Mucosa of descending colon (tissue), 3 donors: ENCODE measurements around the gene GTF2A1L. TPM values are rescaled to one million over a fixed set of nuclear protein-coding genes. Genes with fewer than 3 reads are reported as not detected.
A peak's percentile ranks its signal among the peaks of the same experiment; 100 is the strongest.

Experiments
- ATAC-seq: fragments of 200-7000 bp; cut with Tn5 transposase; one replicate; pipeline ENCODE4 v1.9.1; 2020; ENCODE audit warnings: mild to moderate bottlenecking, moderate library complexity
- DNase-seq, 3 donors: peaks; one replicate each; pipeline ENCODE4 v3.0.0-alpha.2; 2020
- H3K36me3 ChIP-seq: fragments of 200-600 bp; one replicate; pipeline ENCODE4 v1.8.0; 2021; ENCODE audit warnings: low read depth, mild to moderate bottlenecking
- H3K4me1 ChIP-seq: fragments of 200-600 bp; one replicate; pipeline ENCODE4 v1.8.0; 2021; ENCODE audit warnings: low read depth, mild to moderate bottlenecking
- H3K4me3 ChIP-seq: fragments of 200-600 bp; one replicate; pipeline ENCODE4 v1.8.0; 2021; ENCODE audit warnings: mild to moderate bottlenecking
- H3K9me3 ChIP-seq: fragments of 200-600 bp; one replicate; pipeline ENCODE4 v1.8.0; 2021; ENCODE audit warnings: mild to moderate bottlenecking
- CTCF ChIP-seq: fragments of 200-600 bp; IDR thresholded peaks from one replicate; pipeline ENCODE4 v1.8.0; 2022; ENCODE audit warnings: antibody characterized with exemption, mild to moderate bottlenecking
- intact Hi-C, 2 donors: fragments of 100-400 bp; cut with DNase I in 1 of 2; cut with micrococcal nuclease in 1 of 2; formaldehyde crosslinking; loops; one replicate each; pipeline versions ENCODE4 v1.11.0 to v1.11.1; 2022; cut with DNase I, micrococcal nuclease
- total RNA-seq, 3 donors: library from RNA; stranded (reverse); fragmentation: NEBNext Ultra II Directional in 2 of 3; extraction: Animal tissue kit (Norgen Biotek cat#: 25700) in 2 of 3; gene quantifications; one replicate each; pipeline versions ENCODE4 v1.2.1 to v1.2.4, GENCODE V29; 2021 to 2023
- donor health status: DM: no; HTN: no; CAD: no; lungs with moderate emphysema.
- donor health status: DM: no; HTN: no; CAD: no.
- donor health status: DM: no; HTN: yes; CAD: no.

Gene GTF2A1L
- total RNA-seq, 3 donors from 2014 or later, result 0.77 to 8.6 TPM; not detected in 1

- no peak for ATAC-seq
- DNase-seq, result peak in 1 of 3 donors; percentile 19
Measured at GRCh38 chr2:48600204-48600813, 17.3 kb upstream of the GTF2A1L start.

GRCh38 chr2:48600917-48601316 is 16.7 kb upstream of the GTF2A1L start:
- Histone ChIP-seq H3K4me1 (no peaks in the 10 kb centered on the region), H3K4me3 (no peak overlapping the region), H3K36me3 (no peaks in the 10 kb centered on the region), H3K9me3 (no peaks in the 10 kb centered on the region)
- TF ChIP-seq CTCF, result no peak
- intact Hi-C loops, result loop anchor here in 1 of 2 donors (10.0 kb wide), 1 partner anchor 124 kb away; no protein-coding TSS in a partner anchor
- no peak for ATAC-seq
- DNase-seq, result no peak

More at GRCh38 chr2:48600204-48600813, 17.3 kb upstream of the GTF2A1L start:
- H3K36me3 ChIP-seq, result no peaks in the 10 kb centered on the region
- H3K4me3 ChIP-seq, result no peak overlapping the region
- intact Hi-C loops, result loop anchor here in 1 of 2 donors (10.0 kb wide), 1 partner anchor 124 kb away; no protein-coding TSS in a partner anchor
- no peak for TF ChIP-seq CTCF
- H3K9me3 ChIP-seq, result no peaks in the 10 kb centered on the region
- no peaks in the 10 kb centered on the region for H3K4me1 ChIP-seq

- ATAC-seq (peak; percentile 65), DNase-seq (peak in 1 of 3 donors; percentile 35)
- H3K36me3 ChIP-seq, result no peaks in the 10 kb centered on the region
- H3K4me3 ChIP-seq, result no peak overlapping the region
- intact Hi-C loops, result loop anchor here in 1 of 2 donors (10.0 kb wide), 1 partner anchor 123 kb away; no protein-coding TSS in a partner anchor
- no peak for TF ChIP-seq CTCF
- no peaks in the 10 kb centered on the region for H3K4me1 ChIP-seq
- no peaks in the 10 kb centered on the region for H3K9me3 ChIP-seq
Measured at GRCh38 chr2:48601349-48601748, 16.3 kb upstream of the GTF2A1L start.

GRCh38 chr2:48605482-48606175 is 12.0 kb upstream of the GTF2A1L start:
- no peak for TF ChIP-seq CTCF
- Histone ChIP-seq H3K9me3 (no peaks in the 10 kb centered on the region), H3K4me3 (no peak overlapping the region), H3K4me1 (no peaks in the 10 kb centered on the region), H3K36me3 (no peaks in the 10 kb centered on the region)
- no peak for DNase-seq
- intact Hi-C loops, result loop anchor here in 1 of 2 donors (10.0 kb wide), 1 partner anchor 119 kb away; no protein-coding TSS in a partner anchor
- ATAC-seq, result no peak

- Histone ChIP-seq H3K36me3 (no peaks in the 10 kb centered on the region), H3K4me1 (no peaks in the 10 kb centered on the region), H3K4me3 (no peak overlapping the region), H3K9me3 (no peaks in the 10 kb centered on the region)
- no peak for ATAC-seq
- intact Hi-C loops, result loop anchor here in 1 of 2 donors (10.0 kb wide), 1 partner anchor 117 kb away; no protein-coding TSS in a partner anchor
- no peak for DNase-seq
- TF ChIP-seq CTCF, result no peak
Measured at GRCh38 chr2:48607307-48608014, 10.2 kb upstream of the GTF2A1L start.
